GM13976 (cell line): ENCODE measurements around the gene FERMT3.
A peak's percentile ranks its signal among the peaks of the same experiment; 100 is the strongest.

ENCODE experiments used
- DNase-seq: peaks from one replicate; pipeline ENCODE4 v3.0.0; 2012; ENCODE audit warnings: low spot score
- CTCF ChIP-seq: IDR thresholded peaks from 2 replicates; pipeline ENCODE4 v1.5.1; 2012; ENCODE audit warnings: borderline replicate concordance, mild to moderate bottlenecking; ENCODE audit not compliant: insufficient read depth; ENCODE audit errors: extremely low read depth, missing control alignments, control extremely low read depth
- in situ Hi-C: fragments of 300-500 bp; cut with MboI; formaldehyde crosslinking; loops from one replicate; pipeline ENCODE4 v1.12.0; 2022; ENCODE audit warnings: low sequenced_read_pairs, mixed read lengths, inconsistent platforms; ENCODE audit not compliant: unreplicated experiment

FERMT3 gene

GRCh38 chr11:64239662-64240434, 33.3 kb downstream of the FERMT3 start:
- in situ Hi-C loops, result no loop called here
- no peak for TF ChIP-seq CTCF
- DNase-seq, result peak; percentile 75

- DNase-seq, result peak; percentile 94
- in situ Hi-C loops, result no loop called here
- TF ChIP-seq CTCF, result no peak
Observed at GRCh38 chr11:64240435-64241240, 34.1 kb downstream of the FERMT3 start, which contains the start of gene FKBP2. TSS of gene FKBP2 (plus strand) at chr11:64241095. CDS start at chr11:64242388, 1,293 bp downstream.

- no peak for TF ChIP-seq CTCF
- in situ Hi-C loops, result no loop called here
- no peak for DNase-seq
Observed at GRCh38 chr11:64241241-64241490, 34.6 kb downstream of the FERMT3 start.

- in situ Hi-C loops, result no loop called here
- peak; percentile 97 for DNase-seq
- TF ChIP-seq CTCF, result no peak
Observed at GRCh38 chr11:64241491-64242374, 35.2 kb downstream of the FERMT3 start.

GRCh38 chr11:64243236-64243854, 36.8 kb downstream of the FERMT3 start:
- no peak for TF ChIP-seq CTCF
- in situ Hi-C loops, result no loop called here
- DNase-seq, result no peak

GRCh38 chr11:64244107-64244506, 37.6 kb downstream of the FERMT3 start:
- no peak for DNase-seq
- no peak for TF ChIP-seq CTCF
- in situ Hi-C loops, result no loop called here
